Mammary epithelial cell (primary cell): ENCODE measurements around the gene YIPF2.

Source experiments
- EZH2 ChIP-seq: IDR thresholded peaks from 2 replicates; pipeline ENCODE4 v1.6.1; 2012; ENCODE audit warnings: low read length, inconsistent platforms, borderline replicate concordance
- TF ChIP-seq, protein P1 (sequence below), 2 donors: IDR thresholded peaks in 1 of 2; conservative IDR thresholded peaks in 1 of 2; 2 replicates each; pipeline ENCODE4 v1.5.1; 2011 to 2012; ENCODE audit warnings: inconsistent platforms in 2 of 2, low read length in 2 of 2, mild to moderate bottlenecking in 2 of 2, control low read depth in 1 of 2, low read depth in 1 of 2; ENCODE audit not compliant: insufficient read depth in 1 of 2; ENCODE audit errors: extremely low read depth in 1 of 2

- TF ChIP-seq, protein P1, sequence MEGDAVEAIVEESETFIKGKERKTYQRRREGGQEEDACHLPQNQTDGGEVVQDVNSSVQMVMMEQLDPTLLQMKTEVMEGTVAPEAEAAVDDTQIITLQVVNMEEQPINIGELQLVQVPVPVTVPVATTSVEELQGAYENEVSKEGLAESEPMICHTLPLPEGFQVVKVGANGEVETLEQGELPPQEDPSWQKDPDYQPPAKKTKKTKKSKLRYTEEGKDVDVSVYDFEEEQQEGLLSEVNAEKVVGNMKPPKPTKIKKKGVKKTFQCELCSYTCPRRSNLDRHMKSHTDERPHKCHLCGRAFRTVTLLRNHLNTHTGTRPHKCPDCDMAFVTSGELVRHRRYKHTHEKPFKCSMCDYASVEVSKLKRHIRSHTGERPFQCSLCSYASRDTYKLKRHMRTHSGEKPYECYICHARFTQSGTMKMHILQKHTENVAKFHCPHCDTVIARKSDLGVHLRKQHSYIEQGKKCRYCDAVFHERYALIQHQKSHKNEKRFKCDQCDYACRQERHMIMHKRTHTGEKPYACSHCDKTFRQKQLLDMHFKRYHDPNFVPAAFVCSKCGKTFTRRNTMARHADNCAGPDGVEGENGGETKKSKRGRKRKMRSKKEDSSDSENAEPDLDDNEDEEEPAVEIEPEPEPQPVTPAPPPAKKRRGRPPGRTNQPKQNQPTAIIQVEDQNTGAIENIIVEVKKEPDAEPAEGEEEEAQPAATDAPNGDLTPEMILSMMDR (conservative IDR thresholded peaks at IDR 0.05 in 1 of 2, IDR thresholded peaks at IDR 0.05 in 1 of 2; ENCODE audit: extremely low read depth in 1 of 2, insufficient read depth in 1 of 2, low read depth in 1 of 2, low read length in 2 of 2) = no peak
- TF ChIP-seq EZH2 = no peak
Observed at GRCh38 chr19:10908380-10908960, 20.0 kb downstream of the YIPF2 start.
